HepG2 (cell line): ENCODE measurements around the gene KRT14. TPM values are rescaled to one million over a fixed set of nuclear protein-coding genes. Genes with fewer than 3 reads are reported as not detected.

ENCODE experiments used
- CCDC6 ChIP-seq: sonication (generic); formaldehyde crosslinking; IDR thresholded peaks from 2 replicates; pipeline ENCODE4 v1.8.1; 2022; ENCODE audit warnings: mild to moderate bottlenecking, missing genetic modification reagents, moderate library complexity
- CENPT ChIP-seq: sonication (generic); formaldehyde crosslinking; IDR thresholded peaks from 2 replicates; pipeline ENCODE4 v1.8.0; 2022; ENCODE audit warnings: low read depth, mild to moderate bottlenecking, moderate library complexity, missing genetic modification reagents
- MXD4 ChIP-seq: IDR thresholded peaks from 2 replicates; pipeline ENCODE4 v1.6.1; 2016; ENCODE audit warnings: mild to moderate bottlenecking, missing biosample characterization, missing genetic modification reagents
- NCOA1 ChIP-seq: sonication (generic); formaldehyde crosslinking; IDR thresholded peaks from 2 replicates; pipeline ENCODE4 v1.9.0; 2021; ENCODE audit warnings: missing genetic modification reagents
- REPIN1 ChIP-seq: sonication (generic); formaldehyde crosslinking; IDR thresholded peaks from 2 replicates; pipeline ENCODE4 v1.8.0; 2022; ENCODE audit warnings: missing genetic modification reagents, low read depth, mild to moderate bottlenecking, borderline replicate concordance
- RFX3 ChIP-seq: IDR thresholded peaks from 2 replicates; pipeline ENCODE4 v1.6.1; 2016; ENCODE audit warnings: missing biosample characterization, missing genetic modification reagents
- SP1 ChIP-seq, 2 experiments: fragments of 450-650 bp in 1 of 2; sonication (generic) in 1 of 2; formaldehyde crosslinking in 1 of 2; IDR thresholded peaks; 2 replicates each; pipeline versions ENCODE4 v1.4.0 to v1.6.1; 2016 to 2020; ENCODE audit warnings: missing genetic modification reagents in 1 of 2
- ZNF382 ChIP-seq: sonication (generic); formaldehyde crosslinking; IDR thresholded peaks from 2 replicates; pipeline ENCODE4 v1.5.0; 2020; ENCODE audit warnings: missing genetic modification reagents, mild to moderate bottlenecking, borderline replicate concordance
- ZNF431 ChIP-seq: sonication (generic); formaldehyde crosslinking; IDR thresholded peaks from 2 replicates; pipeline ENCODE4 v1.9.0; 2022; ENCODE audit warnings: missing genetic modification reagents, low read depth, mild to moderate bottlenecking, borderline replicate concordance
- ZNF557 ChIP-seq: sonication (generic); formaldehyde crosslinking; IDR thresholded peaks from 2 replicates; pipeline ENCODE4 v1.4.0; 2020; ENCODE audit warnings: missing genetic modification reagents
- ZNF773 ChIP-seq: sonication (generic); formaldehyde crosslinking; IDR thresholded peaks from 2 replicates; pipeline ENCODE4 v1.4.0; 2020; ENCODE audit warnings: missing genetic modification reagents, borderline replicate concordance
- polyA plus RNA-seq, 8 experiments: library from polyadenylated mRNA; depleted of rRNA in 3 of 8; stranded (reverse) in 7 of 8; unstranded in 1 of 8; fragments of >200 nt; fragmentation: Illumina TruSeq in 4 of 8; extraction: Trizol in 4 of 8; gene quantifications; 2 replicates each; pipeline versions ENCODE4 v1.2.1 to v1.2.3, GENCODE V29; 2011 to 2016; ENCODE audit warnings: low read depth in 4 of 8, missing spikeins in 1 of 8, mixed read lengths in 1 of 8; ENCODE audit not compliant: insufficient read depth in 1 of 8
- total RNA-seq, 5 experiments: library from RNA; depleted of rRNA; stranded (reverse); fragments of >200 nt; fragmentation: Illumina TruSeq; extraction: Trizol; gene quantifications; 2 replicates each; pipeline ENCODE4 v1.2.3, GENCODE V29; 2016; ENCODE audit warnings: low read depth in 1 of 5
- TF ChIP-seq, protein P1 (sequence below): IDR thresholded peaks from 2 replicates; pipeline ENCODE4 v1.6.1; 2016; ENCODE audit warnings: mild to moderate bottlenecking, missing biosample characterization, missing genetic modification reagents
- TF ChIP-seq, protein P2 (sequence below): IDR thresholded peaks from 2 replicates; pipeline ENCODE4 v1.6.1; 2016; ENCODE audit warnings: mild to moderate bottlenecking
- TF ChIP-seq, protein P3 (sequence below): sonication (generic); formaldehyde crosslinking; IDR thresholded peaks from 2 replicates; pipeline ENCODE4 v1.5.0; 2020; ENCODE audit warnings: mild to moderate bottlenecking, missing genetic modification reagents
- TF ChIP-seq, protein P4 (sequence below): fragments of 450-650 bp; IDR thresholded peaks from 2 replicates; pipeline ENCODE4 v1.6.1; 2016
- TF ChIP-seq, protein P5 (sequence below): sonication (generic); formaldehyde crosslinking; IDR thresholded peaks from 2 replicates; pipeline ENCODE4 v1.5.0; 2020; ENCODE audit warnings: mild to moderate bottlenecking, missing genetic modification reagents
- TF ChIP-seq, protein P6 (sequence below): sonication (generic); formaldehyde crosslinking; IDR thresholded peaks from 2 replicates; pipeline ENCODE4 v1.5.1; 2020; ENCODE audit warnings: missing genetic modification reagents, mild to moderate bottlenecking, borderline replicate concordance

KRT14 gene
- total and polyA plus RNA-seq, 2 of the 13 experiments (the other 11 are each of a cell fraction or from before 2014, with no cell fraction given): 0.09 TPM; not detected in 1

DNA sequence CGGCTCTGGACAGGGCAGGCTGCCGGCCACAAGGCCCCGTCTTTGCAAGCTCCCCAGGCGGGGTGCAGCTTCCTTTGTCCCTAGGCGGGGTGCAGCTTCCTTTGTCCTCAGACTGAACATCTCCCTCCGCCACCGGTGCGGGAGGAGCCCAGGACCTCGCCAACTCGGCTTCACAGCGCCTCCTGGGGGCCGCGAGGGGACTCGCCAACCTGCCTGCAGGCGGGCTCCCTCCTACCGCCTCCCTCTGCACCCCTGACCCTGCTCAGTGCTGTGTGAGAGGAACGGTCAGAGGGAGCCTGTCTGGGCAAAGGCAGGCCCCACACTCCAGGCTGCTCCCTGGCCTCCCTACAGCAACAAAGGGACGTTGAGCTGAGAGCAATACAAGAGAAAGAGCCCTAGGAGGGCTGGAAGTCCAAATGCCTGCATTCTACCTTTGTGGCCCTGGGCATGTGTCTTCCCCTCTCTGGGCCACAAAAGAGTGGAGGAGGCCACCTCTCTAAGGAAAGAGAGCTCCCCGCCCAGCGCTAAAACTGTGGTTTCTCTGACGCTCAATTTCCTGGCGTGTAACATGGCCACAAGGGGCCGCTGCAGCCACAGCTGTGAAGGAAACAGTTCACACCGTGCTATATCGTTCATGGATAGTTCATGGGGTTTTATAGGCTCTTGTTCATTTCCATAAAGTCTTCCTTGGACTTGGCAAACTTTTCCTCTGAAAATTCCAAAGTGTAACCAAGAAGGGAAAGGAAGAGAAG lies 37.7 kb downstream of the KRT14 start (continued):
- TF ChIP-seq, protein P1, sequence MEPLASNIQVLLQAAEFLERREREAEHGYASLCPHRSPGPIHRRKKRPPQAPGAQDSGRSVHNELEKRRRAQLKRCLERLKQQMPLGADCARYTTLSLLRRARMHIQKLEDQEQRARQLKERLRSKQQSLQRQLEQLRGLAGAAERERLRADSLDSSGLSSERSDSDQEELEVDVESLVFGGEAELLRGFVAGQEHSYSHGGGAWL (CRISPR knock-in tag): peak; percentile 67
- 0 out of 2 replicates have a peak, but pooled peaks have one; percentile 59 for TF ChIP-seq CCDC6
- TF ChIP-seq, protein P2, sequence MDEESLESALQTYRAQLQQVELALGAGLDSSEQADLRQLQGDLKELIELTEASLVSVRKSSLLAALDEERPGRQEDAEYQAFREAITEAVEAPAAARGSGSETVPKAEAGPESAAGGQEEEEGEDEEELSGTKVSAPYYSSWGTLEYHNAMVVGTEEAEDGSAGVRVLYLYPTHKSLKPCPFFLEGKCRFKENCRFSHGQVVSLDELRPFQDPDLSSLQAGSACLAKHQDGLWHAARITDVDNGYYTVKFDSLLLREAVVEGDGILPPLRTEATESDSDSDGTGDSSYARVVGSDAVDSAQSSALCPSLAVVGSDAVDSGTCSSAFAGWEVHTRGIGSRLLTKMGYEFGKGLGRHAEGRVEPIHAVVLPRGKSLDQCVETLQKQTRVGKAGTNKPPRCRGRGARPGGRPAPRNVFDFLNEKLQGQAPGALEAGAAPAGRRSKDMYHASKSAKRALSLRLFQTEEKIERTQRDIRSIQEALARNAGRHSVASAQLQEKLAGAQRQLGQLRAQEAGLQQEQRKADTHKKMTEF: peak; percentile 72
- no peak for TF ChIP-seq RFX3 (CRISPR knock-in tag)
- TF ChIP-seq SP1 (IDR thresholded peaks at IDR 0.05): no peak
- no peak; the same call in 1 of the 2 replicates for TF ChIP-seq SP1 (CRISPR knock-in tag; IDR thresholded peaks at IDR 0.05)
- TF ChIP-seq MXD4 (CRISPR knock-in tag): no peak
- TF ChIP-seq, protein P3, sequence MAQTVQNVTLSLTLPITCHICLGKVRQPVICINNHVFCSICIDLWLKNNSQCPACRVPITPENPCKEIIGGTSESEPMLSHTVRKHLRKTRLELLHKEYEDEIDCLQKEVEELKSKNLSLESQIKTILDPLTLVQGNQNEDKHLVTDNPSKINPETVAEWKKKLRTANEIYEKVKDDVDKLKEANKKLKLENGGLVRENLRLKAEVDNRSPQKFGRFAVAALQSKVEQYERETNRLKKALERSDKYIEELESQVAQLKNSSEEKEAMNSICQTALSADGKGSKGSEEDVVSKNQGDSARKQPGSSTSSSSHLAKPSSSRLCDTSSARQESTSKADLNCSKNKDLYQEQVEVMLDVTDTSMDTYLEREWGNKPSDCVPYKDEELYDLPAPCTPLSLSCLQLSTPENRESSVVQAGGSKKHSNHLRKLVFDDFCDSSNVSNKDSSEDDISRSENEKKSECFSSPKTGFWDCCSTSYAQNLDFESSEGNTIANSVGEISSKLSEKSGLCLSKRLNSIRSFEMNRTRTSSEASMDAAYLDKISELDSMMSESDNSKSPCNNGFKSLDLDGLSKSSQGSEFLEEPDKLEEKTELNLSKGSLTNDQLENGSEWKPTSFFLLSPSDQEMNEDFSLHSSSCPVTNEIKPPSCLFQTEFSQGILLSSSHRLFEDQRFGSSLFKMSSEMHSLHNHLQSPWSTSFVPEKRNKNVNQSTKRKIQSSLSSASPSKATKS (CRISPR knock-in tag): no peak
- TF ChIP-seq, protein P4, sequence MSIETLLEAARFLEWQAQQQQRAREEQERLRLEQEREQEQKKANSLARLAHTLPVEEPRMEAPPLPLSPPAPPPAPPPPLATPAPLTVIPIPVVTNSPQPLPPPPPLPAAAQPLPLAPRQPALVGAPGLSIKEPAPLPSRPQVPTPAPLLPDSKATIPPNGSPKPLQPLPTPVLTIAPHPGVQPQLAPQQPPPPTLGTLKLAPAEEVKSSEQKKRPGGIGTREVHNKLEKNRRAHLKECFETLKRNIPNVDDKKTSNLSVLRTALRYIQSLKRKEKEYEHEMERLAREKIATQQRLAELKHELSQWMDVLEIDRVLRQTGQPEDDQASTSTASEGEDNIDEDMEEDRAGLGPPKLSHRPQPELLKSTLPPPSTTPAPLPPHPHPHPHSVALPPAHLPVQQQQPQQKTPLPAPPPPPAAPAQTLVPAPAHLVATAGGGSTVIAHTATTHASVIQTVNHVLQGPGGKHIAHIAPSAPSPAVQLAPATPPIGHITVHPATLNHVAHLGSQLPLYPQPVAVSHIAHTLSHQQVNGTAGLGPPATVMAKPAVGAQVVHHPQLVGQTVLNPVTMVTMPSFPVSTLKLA: no peak
- no peak for TF ChIP-seq NCOA1 (CRISPR knock-in tag)
- TF ChIP-seq REPIN1 (CRISPR knock-in tag): peak; percentile 92
- TF ChIP-seq ZNF773: no peak
- TF ChIP-seq ZNF557 (CRISPR knock-in tag): no peak
- TF ChIP-seq, protein P5, sequence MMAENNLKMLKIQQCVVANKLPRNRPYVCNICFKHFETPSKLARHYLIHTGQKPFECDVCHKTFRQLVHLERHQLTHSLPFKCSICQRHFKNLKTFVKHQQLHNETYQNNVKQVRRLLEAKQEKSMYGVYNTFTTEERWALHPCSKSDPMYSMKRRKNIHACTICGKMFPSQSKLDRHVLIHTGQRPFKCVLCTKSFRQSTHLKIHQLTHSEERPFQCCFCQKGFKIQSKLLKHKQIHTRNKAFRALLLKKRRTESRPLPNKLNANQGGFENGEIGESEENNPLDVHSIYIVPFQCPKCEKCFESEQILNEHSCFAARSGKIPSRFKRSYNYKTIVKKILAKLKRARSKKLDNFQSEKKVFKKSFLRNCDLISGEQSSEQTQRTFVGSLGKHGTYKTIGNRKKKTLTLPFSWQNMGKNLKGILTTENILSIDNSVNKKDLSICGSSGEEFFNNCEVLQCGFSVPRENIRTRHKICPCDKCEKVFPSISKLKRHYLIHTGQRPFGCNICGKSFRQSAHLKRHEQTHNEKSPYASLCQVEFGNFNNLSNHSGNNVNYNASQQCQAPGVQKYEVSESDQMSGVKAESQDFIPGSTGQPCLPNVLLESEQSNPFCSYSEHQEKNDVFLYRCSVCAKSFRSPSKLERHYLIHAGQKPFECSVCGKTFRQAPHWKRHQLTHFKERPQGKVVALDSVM: no peak
- TF ChIP-seq CENPT (CRISPR knock-in tag): no peak
- TF ChIP-seq ZNF431 (CRISPR knock-in tag): no peak
- TF ChIP-seq, protein P6, sequence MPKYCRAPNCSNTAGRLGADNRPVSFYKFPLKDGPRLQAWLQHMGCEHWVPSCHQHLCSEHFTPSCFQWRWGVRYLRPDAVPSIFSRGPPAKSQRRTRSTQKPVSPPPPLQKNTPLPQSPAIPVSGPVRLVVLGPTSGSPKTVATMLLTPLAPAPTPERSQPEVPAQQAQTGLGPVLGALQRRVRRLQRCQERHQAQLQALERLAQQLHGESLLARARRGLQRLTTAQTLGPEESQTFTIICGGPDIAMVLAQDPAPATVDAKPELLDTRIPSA (CRISPR knock-in tag): no peak
- TF ChIP-seq ZNF382 (CRISPR knock-in tag): no peak
